Neuronal stem cell (in vitro differentiated cells): ENCODE results near the gene BACE2.
"Not testable (repeated sequence)": the region's sequence is repeated elsewhere in the genome, so short reads cannot be mapped to it uniquely, and the experiment has no call there.

Experiments
- DNase-seq: peaks from one replicate; pipeline ENCODE4 v3.0.0-alpha.2; 2013; ENCODE audit warnings: low spot score
- H2AFZ ChIP-seq: one replicate; pipeline ENCODE4 v1.6.1; 2013; ENCODE audit warnings: mild to moderate bottlenecking, low read length, inconsistent platforms
- H2AK5ac ChIP-seq: 2 replicates; pipeline ENCODE4 v1.6.1; 2013; ENCODE audit warnings: low read depth, mild to moderate bottlenecking, inconsistent platforms, low read length, moderate library complexity, mixed read lengths
- H2BK120ac ChIP-seq: 2 replicates; pipeline ENCODE4 v1.6.1; 2013; ENCODE audit warnings: low read depth, mild to moderate bottlenecking, inconsistent platforms, low read length, moderate library complexity, mixed read lengths
- H2BK12ac ChIP-seq: one replicate; pipeline ENCODE4 v1.6.1; 2013; ENCODE audit warnings: low read length, inconsistent platforms
- H2BK15ac ChIP-seq: 2 replicates; pipeline ENCODE4 v1.6.1; 2013; ENCODE audit warnings: mild to moderate bottlenecking, low read length, inconsistent platforms, mixed read lengths
- H2BK5ac ChIP-seq: one replicate; pipeline ENCODE4 v1.6.1; 2013; ENCODE audit warnings: inconsistent platforms, mild to moderate bottlenecking, low read length, moderate library complexity
- H3K14ac ChIP-seq: one replicate; pipeline ENCODE4 v1.6.1; 2013; ENCODE audit warnings: low read length, inconsistent platforms
- H3K18ac ChIP-seq: 2 replicates; pipeline ENCODE4 v1.6.1; 2013; ENCODE audit warnings: low read length, inconsistent platforms
- H3K23ac ChIP-seq: 2 replicates; pipeline ENCODE4 v1.6.1; 2013; ENCODE audit warnings: low read depth, mild to moderate bottlenecking, mixed read lengths, low read length, inconsistent platforms; ENCODE audit not compliant: poor library complexity
- H3K27ac ChIP-seq: replicated peaks from 3 replicates; pipeline ENCODE4 v1.5.1; 2013; ENCODE audit warnings: low read length, inconsistent platforms
- H3K27me3 ChIP-seq, 3 experiments: 2 replicates each; pipeline ENCODE4 v1.6.1; 2013; ENCODE audit warnings: low read length in 3 of 3, mild to moderate bottlenecking in 2 of 3, inconsistent platforms in 1 of 3, low read depth in 1 of 3, mixed read lengths in 1 of 3, moderate library complexity in 1 of 3; ENCODE audit not compliant: control insufficient read depth in 3 of 3, insufficient read depth in 3 of 3
- H3K36me3 ChIP-seq, 2 donors: replicated peaks in 1 of 2; 2 replicates each; pipeline ENCODE4 v1.6.1; 2013; ENCODE audit warnings: low read length in 2 of 2; ENCODE audit not compliant: control insufficient read depth in 2 of 2, insufficient read depth in 2 of 2
- H3K4ac ChIP-seq: 2 replicates; pipeline ENCODE4 v1.6.1; 2013; ENCODE audit warnings: inconsistent platforms, mild to moderate bottlenecking, low read length, moderate library complexity
- H3K4me1 ChIP-seq, 2 donors: 1 replicate in 1 of 2; 2 replicates in 1 of 2; pipeline ENCODE4 v1.6.1; 2013; ENCODE audit warnings: low read length in 2 of 2, low read depth in 1 of 2; ENCODE audit not compliant: control insufficient read depth in 2 of 2, insufficient read depth in 1 of 2
- H3K4me2 ChIP-seq: one replicate; pipeline ENCODE4 v1.6.1; 2013; ENCODE audit warnings: mild to moderate bottlenecking, low read length, inconsistent platforms; ENCODE audit not compliant: insufficient read depth, poor library complexity, severe bottlenecking
- H3K4me3 ChIP-seq, 2 donors: 2 replicates each; pipeline ENCODE4 v1.5.1; 2013; ENCODE audit warnings: low read length in 2 of 2, mild to moderate bottlenecking in 2 of 2, inconsistent platforms in 1 of 2, moderate library complexity in 1 of 2
- H3K79me1 ChIP-seq: one replicate; pipeline ENCODE4 v1.6.1; 2013; ENCODE audit warnings: low read depth, mild to moderate bottlenecking, inconsistent platforms, low read length, moderate library complexity
- H3K9ac ChIP-seq: one replicate; pipeline ENCODE4 v1.6.1; 2013; ENCODE audit warnings: mild to moderate bottlenecking, low read depth, low read length, inconsistent platforms; ENCODE audit not compliant: poor library complexity
- H3K9me3 ChIP-seq, 2 donors: replicated peaks in 1 of 2; 2 replicates each; pipeline versions ENCODE3 to v1.6.1; 2013; ENCODE audit warnings: low read length in 2 of 2, mild to moderate bottlenecking in 2 of 2, inconsistent platforms in 1 of 2, low read depth in 1 of 2, mixed read lengths in 1 of 2, moderate library complexity in 1 of 2; ENCODE audit not compliant: control insufficient read depth in 2 of 2, insufficient read depth in 1 of 2
- H4K8ac ChIP-seq: one replicate; pipeline ENCODE4 v1.6.1; 2013; ENCODE audit warnings: low read depth, mild to moderate bottlenecking, inconsistent platforms, low read length, moderate library complexity
- H4K91ac ChIP-seq: one replicate; pipeline ENCODE4 v1.6.1; 2013; ENCODE audit warnings: low read length, low read depth, mild to moderate bottlenecking, inconsistent platforms; ENCODE audit not compliant: poor library complexity
- WGBS, 2 donors: extraction: QIAGEN DNeasy Blood & Tissue Kit; methylation state at CpG; one replicate each; pipeline ENCODE4 v1.1.7; 2013; ENCODE audit warnings: missing lambda C conversion rate in 2 of 2, mixed read lengths in 1 of 2; ENCODE audit not compliant: insufficient read length in 2 of 2, insufficient replicate concordance in 1 of 2; ENCODE audit errors: extremely low coverage in 2 of 2; 5-methylcytosine and 5-hydroxymethylcytosine counted together

Gene BACE2

DNA sequence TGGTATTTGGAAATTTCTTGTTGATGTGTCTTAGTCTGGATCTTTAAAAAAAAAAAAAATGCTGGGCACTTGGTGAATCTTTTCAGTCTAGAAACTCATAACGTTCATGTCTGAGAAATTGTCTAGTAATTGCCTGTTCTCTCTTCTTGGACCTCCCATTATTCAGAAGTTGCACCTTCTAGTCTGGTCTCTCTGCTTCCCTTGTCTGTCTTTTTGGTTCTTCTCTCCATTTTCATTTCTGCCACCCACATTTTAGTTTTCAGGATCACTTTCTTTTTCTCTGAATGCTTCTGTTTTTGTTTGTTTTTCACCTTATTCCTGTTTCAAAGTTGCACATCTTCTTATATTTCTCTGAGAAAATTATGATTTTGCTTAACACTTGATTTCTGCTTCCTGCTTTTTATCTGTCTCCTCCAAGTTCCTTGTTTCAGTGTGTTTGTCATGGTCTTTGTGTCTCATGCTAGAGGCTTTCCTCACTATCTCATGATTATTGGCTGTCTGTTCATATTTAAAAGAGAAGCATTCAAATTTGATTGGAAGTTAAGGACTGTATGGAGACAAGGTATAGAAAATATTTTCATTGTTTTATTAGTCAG, 21.3 kb downstream of the BACE2 start:
- no peak overlapping the region for H3K23ac ChIP-seq
- no peaks in the 10 kb centered on the region for H3K36me3 ChIP-seq
- no peak overlapping the region for H4K91ac ChIP-seq
- H3K4me3 ChIP-seq, result no peak overlapping the region
- no peak overlapping the region for H3K14ac ChIP-seq
- no peak for DNase-seq
- no peaks in the 10 kb centered on the region for H3K9me3 ChIP-seq
- H2BK12ac ChIP-seq, result no peak overlapping the region
- H2BK5ac ChIP-seq, result no peak overlapping the region
- H3K9ac ChIP-seq, result no peak overlapping the region
- H4K8ac ChIP-seq, result no peak overlapping the region
- H3K27ac ChIP-seq, result no peak overlapping the region
- H3K4me2 ChIP-seq, result no peak overlapping the region
- H3K18ac ChIP-seq, result no peak overlapping the region
- H2BK120ac ChIP-seq, result no peak overlapping the region
- H2AK5ac ChIP-seq, result no peak overlapping the region
- no peak overlapping the region for H3K4ac ChIP-seq
- no peak overlapping the region for H2BK15ac ChIP-seq
- no peaks in the 10 kb centered on the region for H3K79me1 ChIP-seq
- H3K27me3 ChIP-seq, result no peaks in the 10 kb centered on the region
- H3K4me1 ChIP-seq, result no peaks in the 10 kb centered on the region
- WGBS, 2 donors, result no CpG with 5 or more reads among the region's 1 CpG
- H2AFZ ChIP-seq, result no peak overlapping the region

DNA sequence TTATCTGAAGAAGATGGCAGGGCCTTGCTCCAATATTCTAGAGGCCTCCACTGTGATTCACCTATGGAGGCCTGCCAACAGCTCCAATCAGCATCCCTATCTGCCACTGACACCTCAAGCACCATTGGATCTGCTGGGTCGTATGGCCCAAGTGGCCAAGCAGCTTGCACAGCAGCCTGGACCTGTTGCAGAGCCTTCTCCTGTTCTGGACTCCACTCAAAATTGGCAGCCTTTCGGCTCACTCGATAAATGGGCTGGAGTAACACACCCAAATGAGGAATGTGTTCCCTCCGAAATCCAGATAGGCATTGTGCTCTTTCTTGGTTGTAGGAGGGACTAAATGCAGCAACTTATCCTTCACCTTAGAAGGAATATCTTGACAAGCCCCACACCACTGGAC, 24.6 kb downstream of the BACE2 start:
- H3K9ac ChIP-seq, H4K8ac ChIP-seq, H2BK12ac ChIP-seq, H2BK5ac ChIP-seq, H3K14ac ChIP-seq, H3K4me1 ChIP-seq, H2BK120ac ChIP-seq, H3K36me3 ChIP-seq, H3K27me3 ChIP-seq, H3K79me1 ChIP-seq, H3K4ac ChIP-seq, H2AFZ ChIP-seq, H3K4me3 ChIP-seq, H3K4me2 ChIP-seq, H2AK5ac ChIP-seq, DNase-seq, H3K27ac ChIP-seq, H3K18ac ChIP-seq, H3K9me3 ChIP-seq, H3K23ac ChIP-seq, H4K91ac ChIP-seq, H2BK15ac ChIP-seq: not testable (repeated sequence)
- WGBS, 2 donors, result no CpG with 5 or more reads among the region's 4 CpGs

DNA sequence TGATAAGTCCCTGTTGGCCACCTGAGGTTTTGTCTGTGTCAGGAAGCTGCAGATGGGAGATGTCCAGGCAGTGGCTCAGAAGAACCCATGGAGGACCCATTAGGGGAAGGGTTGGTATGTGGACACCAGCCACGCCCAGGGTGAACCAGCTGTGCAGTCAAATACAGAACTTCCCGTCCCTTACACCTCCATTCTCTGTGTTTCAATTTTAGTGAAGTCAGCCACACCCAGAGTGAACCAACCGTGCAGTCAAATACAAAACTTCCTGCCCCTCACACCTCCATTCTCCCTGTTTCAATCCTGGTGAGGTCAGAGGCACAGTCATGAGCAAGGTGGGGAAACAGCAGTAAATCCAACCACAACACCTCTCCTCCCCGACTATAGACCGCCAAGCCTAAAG, 27.4 kb downstream of the BACE2 start:
- Histone ChIP-seq H3K4me1 (peaks cover 0 to 1% of the 10 kb centered on the region in 2 donors), H2BK120ac (no peak overlapping the region), H3K4me3 (no peak overlapping the region), H3K23ac (no peak overlapping the region), H2AFZ (no peak overlapping the region), H3K18ac (no peak overlapping the region), H2BK5ac (no peak overlapping the region), H3K9ac (no peak overlapping the region), H2AK5ac (no peak overlapping the region), H3K14ac (no peak overlapping the region), H3K27ac (no peak overlapping the region), H3K4ac (no peak overlapping the region), H3K36me3 (no peaks in the 10 kb centered on the region), H2BK12ac (no peak overlapping the region), H4K8ac (no peak overlapping the region), H4K91ac (no peak overlapping the region), H3K27me3 (no peaks in the 10 kb centered on the region), H3K79me1 (no peaks in the 10 kb centered on the region), H2BK15ac (no peak overlapping the region), H3K4me2 (no peak overlapping the region), H3K9me3 (no peaks in the 10 kb centered on the region)
- no CpG with 5 or more reads among the region's 5 CpGs for WGBS, 2 donors
- no peak for DNase-seq

DNA sequence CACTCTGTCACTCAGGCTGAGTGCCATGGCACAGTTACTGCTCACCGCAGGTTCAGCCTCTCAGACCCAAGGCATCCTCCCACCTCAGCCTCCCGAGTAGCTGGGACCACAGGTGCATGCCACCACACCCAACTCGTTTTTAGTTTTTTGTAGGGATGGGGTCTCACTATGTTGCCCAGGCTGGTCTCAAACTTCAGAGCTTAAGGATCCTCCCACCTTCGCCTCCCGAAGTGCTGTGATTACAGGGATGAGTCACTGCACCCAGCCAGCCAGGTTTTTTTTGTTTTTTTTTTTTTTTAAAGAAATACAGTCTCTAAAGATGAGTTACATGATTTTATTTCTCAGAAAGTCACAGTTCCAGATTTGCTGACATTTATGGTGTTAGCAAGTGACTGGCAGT, 29.0 kb downstream of the BACE2 start:
- Histone ChIP-seq H3K23ac (no peak overlapping the region), H3K79me1 (no peaks in the 10 kb centered on the region), H4K91ac (no peak overlapping the region), H2AK5ac (no peak overlapping the region), H3K4me1 (peaks cover 0 to 1% of the 10 kb centered on the region in 2 donors), H3K9me3 (no peaks in the 10 kb centered on the region), H3K18ac (no peak overlapping the region), H2BK5ac (no peak overlapping the region), H3K9ac (no peak overlapping the region), H3K4me3 (no peak overlapping the region), H3K4me2 (no peak overlapping the region), H3K27me3 (no peaks in the 10 kb centered on the region), H2BK120ac (no peak overlapping the region), H3K4ac (no peak overlapping the region), H3K27ac (no peak overlapping the region), H2BK12ac (no peak overlapping the region), H2AFZ (no peak overlapping the region), H4K8ac (no peak overlapping the region), H3K14ac (no peak overlapping the region), H3K36me3 (no peaks in the 10 kb centered on the region), H2BK15ac (no peak overlapping the region)
- WGBS, 2 donors, result no CpG with 5 or more reads among the region's 5 CpGs
- DNase-seq, result no peak
